ENCODE results near the gene PRMT3.
"Not testable (repeated sequence)": the region's sequence is repeated elsewhere in the genome, so short reads cannot be mapped to it uniquely, and the experiment has no call there.

The PRMT3 gene

GRCh38 chr11:20511982-20512381, 124.5 kb downstream of the PRMT3 start:
- no peak for DNase-seq (ENCODE audit: low read depth in 2 of 2)

GRCh38 chr11:20512869-20513268, 125.4 kb downstream of the PRMT3 start:
- no peak for DNase-seq (ENCODE audit: low read depth in 2 of 2)

GRCh38 chr11:20518323-20518834, 130.9 kb downstream of the PRMT3 start:
- no peak for DNase-seq (ENCODE audit: low read depth in 2 of 2)

DNA sequence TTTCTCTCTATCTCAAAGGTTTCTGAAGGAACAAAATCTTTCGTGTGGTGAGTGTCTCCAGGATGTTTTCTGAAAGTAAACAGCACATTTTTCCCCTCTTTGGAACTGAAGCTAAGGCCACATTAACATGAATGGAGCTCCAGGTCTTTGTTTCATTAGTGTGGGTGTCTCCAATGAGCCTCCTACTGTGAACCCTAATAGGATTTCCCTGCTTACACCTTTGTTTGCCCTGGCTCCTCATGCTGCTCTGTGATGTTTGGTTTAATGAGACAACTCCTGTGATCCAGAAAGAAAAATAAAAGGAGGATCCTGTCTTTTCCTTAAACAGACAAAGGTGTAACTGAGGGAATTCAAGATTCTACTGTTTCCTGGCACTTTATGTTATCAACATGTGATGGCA, 135.0 kb downstream of the PRMT3 start:
- DNase-seq (ENCODE audit: low read depth in 2 of 2), result no peak

- no peak for DNase-seq (ENCODE audit: low read depth in 2 of 2)
Observed at GRCh38 chr11:20529757-20530156, 142.2 kb downstream of the PRMT3 start.

GRCh38 chr11:20530942-20531703, 143.6 kb downstream of the PRMT3 start:
- DNase-seq (ENCODE audit: low read depth in 2 of 2), result no peak

DNA sequence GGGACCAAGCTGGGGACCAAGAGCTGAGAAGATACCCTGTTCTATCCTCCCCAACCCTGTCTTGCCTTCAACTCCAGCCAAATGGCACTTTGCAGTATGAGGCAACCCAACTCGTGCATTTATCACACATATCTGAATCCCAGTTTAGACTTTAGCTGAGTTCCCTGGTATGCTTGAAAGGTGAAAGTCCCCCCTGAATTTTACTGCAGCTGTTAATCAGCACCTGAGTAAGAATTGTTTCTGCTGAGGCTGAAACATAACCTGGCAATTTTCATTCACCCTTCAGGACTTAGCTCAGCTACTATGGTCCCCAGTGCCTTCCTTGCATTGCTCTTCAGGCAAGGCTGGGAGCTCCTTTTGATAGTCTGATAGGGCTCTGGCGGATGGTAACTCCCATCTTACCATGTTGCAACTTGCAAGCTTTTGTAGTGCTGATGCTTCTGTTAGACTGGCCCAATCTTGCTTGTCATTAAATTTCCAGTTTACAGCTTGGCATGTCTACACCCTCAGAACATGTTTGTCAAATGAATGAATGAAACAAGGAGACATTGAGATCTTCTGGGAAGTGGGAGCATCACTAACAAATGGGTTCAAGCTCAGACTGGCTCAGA, 147.9 kb downstream of the PRMT3 start:
- no peak for DNase-seq (ENCODE audit: low read depth in 2 of 2)

GRCh38 chr11:20536365-20536764, 148.8 kb downstream of the PRMT3 start:
- no peak for DNase-seq (ENCODE audit: low read depth in 2 of 2)

DNA sequence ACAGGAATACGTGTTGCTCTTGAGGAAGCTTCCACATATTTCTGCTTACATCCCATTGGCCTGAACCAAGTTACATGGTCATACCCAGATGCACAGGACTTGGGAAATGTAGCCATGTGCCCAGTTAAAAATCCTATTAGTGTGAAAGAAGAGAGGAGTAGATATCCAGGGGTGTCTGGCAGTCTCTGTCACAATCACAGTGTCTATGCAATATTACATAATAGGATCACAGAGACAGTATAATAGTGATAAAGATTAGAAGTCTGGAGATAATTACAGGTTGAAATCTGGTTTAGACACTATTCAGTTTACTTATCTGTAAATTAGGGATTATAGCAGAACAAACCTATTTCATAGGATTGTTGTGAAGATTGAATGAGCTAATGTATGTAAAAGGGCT, 149.3 kb downstream of the PRMT3 start:
- DNase-seq (ENCODE audit: low read depth in 2 of 2), result no peak

DNA sequence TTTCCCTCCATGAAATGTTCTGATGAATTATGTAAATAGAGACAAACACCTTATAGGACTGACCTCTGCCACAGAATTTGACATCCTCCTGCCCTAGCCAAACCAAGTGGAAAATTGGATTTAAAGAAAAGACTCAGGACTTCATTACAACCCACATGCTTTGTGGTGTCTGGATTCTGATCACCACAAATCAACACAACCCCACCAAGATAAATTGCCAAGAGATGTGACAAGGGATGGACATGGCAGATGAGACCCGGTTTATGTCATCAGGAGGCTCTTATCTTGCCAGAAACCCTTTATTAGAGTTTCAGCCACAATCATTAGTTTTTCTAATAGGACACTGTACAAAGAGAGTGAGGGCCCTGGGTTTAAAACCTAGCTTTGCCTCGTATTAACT, 154.0 kb downstream of the PRMT3 start:
- no peak for DNase-seq (ENCODE audit: low read depth in 2 of 2)

DNA sequence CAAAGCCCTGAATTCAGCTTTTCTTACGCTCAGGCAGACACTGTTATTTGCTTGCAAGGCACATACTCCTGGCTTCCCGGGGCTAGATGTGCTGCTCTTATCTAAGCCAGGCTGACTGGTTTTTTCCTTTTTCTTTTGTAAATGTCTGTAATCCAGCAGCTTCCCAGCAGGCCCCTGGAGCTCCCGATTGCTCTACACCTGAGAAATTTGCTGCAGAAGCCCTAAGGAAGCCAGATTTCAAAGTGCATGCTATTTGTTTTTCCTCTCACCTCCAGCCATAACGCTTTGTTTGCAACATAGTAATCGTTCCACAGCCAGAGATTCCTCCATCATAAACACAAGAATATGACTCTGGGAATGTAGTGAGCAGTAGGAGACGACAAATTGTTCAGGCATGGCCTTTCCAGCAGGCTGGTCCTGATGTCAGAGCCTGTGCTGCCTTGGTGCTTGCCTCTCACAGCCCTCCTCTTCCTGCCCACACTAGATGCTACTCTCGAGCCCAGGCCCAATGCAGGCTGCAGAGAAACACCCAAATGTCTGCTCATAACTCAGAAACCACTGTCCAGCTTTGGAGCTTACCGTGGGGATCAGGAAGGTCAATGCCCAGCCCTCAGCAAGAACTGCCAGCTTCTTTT, 157.2 kb downstream of the PRMT3 start:
- DNase-seq (ENCODE audit: low read depth in 2 of 2), result no peak

DNA sequence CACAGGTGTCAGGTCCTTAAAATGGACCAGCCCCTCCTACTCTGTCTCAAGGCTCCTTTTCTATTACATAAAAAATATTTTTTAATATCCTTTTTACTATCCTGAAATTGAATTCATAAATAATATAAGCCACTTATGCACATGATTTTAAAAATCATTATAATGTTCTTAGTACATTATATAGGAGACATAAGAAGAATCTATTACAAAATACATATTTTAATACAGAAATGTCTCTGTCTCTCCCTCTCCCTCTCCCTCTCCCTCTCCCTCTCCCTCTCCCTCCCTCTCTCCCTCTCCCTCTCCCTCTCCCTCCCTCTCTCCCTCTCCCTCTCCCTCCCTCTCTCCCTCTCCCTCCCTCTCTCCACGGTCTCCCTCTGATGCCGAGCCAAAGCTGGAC, 159.9 kb downstream of the PRMT3 start:
- DNase-seq (ENCODE audit: low read depth in 2 of 2), result no peak

GRCh38 chr11:20551096-20551495, 163.6 kb downstream of the PRMT3 start:
- no peak for DNase-seq (ENCODE audit: low read depth in 2 of 2)

DNA sequence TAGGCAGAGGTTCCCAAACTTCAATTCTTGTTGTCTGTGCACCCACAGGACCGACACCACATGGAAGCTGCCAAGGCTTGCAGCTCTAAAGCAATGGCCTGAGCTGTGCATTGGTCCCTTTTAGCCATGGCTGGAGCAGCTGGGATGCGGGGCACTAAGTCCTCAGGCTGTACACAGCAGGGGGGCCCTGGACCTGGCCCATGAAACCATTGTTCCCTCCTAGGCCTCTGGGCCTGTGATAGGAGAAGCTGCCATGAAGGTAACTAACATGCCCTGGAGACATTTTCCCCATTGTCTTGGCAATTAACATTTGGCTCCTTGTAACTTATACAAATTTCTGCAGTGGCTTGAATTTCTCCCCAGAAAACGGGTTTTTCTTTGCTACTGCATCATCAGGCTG, 168.3 kb downstream of the PRMT3 start:
- DNase-seq (ENCODE audit: low read depth in 2 of 2), result no peak

GRCh38 chr11:20556396-20556795, 168.9 kb downstream of the PRMT3 start:
- DNase-seq (ENCODE audit: low read depth in 2 of 2), result not testable (repeated sequence)

DNA sequence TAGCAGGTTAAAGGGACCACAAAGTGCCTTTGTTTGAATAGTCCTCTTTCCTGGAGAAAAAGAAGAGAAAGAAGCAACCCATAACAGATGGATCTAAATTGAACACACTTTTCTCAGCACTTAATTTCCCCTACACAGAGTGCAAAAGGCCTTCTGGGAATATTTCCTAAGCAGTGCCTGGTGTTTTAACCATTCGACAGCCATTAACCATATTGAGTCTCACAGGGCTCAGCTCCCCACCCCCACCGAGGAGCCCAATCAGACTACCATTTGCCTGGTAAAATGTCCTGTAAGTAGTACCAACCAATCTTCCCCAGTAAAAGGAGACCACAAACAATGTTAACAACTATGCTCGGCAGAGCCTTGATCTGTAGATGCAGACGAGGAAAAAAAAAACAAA, 171.2 kb downstream of the PRMT3 start:
- DNase-seq (ENCODE audit: low read depth in 2 of 2), result no peak

Data from stimulated activated CD4-positive, alpha-beta T cell treated with anti-CD3 and anti-CD28 coated beads, Interleukin-1b, Interleukin-23, amount 100 ng/mL, for 1 hour (primary cell).